ENCODE measurements around the gene IL31RA. TPM values are rescaled to one million over a fixed set of nuclear protein-coding genes. Genes with fewer than 3 reads are reported as not detected.
"Not testable (repeated sequence)": the region's sequence is repeated elsewhere in the genome, so short reads cannot be mapped to it uniquely, and the experiment has no call there.

The IL31RA gene
- polyA plus RNA-seq, 2 donors: 0.01 TPM; not detected in 1

DNA sequence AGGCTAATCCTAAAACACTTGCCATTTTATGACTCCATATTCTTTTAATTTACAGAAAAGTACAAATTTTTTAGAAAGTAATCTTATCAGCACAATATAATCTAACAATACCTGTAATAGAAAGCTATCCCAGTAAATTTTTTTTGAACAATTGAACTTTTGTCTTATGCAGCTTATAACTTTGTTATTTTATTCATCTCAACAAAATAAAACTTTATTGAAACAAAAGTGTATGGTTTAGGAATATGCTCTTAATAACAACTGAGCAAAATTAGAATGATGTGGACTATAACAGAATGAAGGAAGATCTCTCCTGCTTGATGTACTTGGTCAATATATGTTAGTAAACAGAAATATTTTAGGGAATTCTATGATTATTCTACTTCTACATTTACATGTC is 86.4 kb downstream of the IL31RA start:
- not testable (repeated sequence) for H3K9me3 ChIP-seq (ENCODE audit: control insufficient read depth in 2 of 2, insufficient read depth in 1 of 2, low read depth in 1 of 2, low read length in 1 of 2); H3K36me3 ChIP-seq (ENCODE audit: control insufficient read depth in 2 of 2, insufficient read depth in 2 of 2, low read length in 1 of 2); H3K4me1 ChIP-seq (ENCODE audit: control insufficient read depth in 2 of 2, insufficient read depth in 2 of 2, low read length in 1 of 2); H3K4me3 ChIP-seq (ENCODE audit: low read depth in 1 of 2, low read length in 2 of 2); H3K27me3 ChIP-seq (ENCODE audit: control insufficient read depth in 1 of 2, insufficient read depth in 2 of 2, low read length in 2 of 2); H3K27ac ChIP-seq (ENCODE audit: low read depth in 2 of 2, low read length in 1 of 2)

DNA sequence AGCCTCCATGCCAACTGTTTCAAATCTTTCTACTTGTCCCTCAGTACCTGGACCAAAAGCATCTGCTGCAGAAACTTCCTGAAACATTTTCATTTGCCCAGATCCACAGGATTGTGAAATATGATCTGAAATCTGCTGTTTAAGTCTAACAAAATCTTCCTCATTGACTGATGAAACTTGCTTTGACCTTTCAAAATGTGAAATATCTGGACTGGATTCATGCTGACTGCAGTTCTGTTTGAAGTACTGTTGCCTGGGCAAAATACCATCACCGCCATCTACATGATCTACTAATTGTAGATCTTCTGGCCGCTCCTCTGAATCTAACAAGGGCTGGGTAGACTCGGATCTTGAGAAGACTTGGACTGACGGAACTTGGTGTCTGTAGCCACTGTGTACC is 90.0 kb downstream of the IL31RA start:
- H3K9me3 ChIP-seq (ENCODE audit: control insufficient read depth in 2 of 2, insufficient read depth in 1 of 2, low read depth in 1 of 2, low read length in 1 of 2); H3K36me3 ChIP-seq (ENCODE audit: control insufficient read depth in 2 of 2, insufficient read depth in 2 of 2, low read length in 1 of 2); H3K27me3 ChIP-seq (ENCODE audit: control insufficient read depth in 1 of 2, insufficient read depth in 2 of 2, low read length in 2 of 2); H3K27ac ChIP-seq (ENCODE audit: low read depth in 2 of 2, low read length in 1 of 2); H3K4me3 ChIP-seq (ENCODE audit: low read depth in 1 of 2, low read length in 2 of 2); H3K4me1 ChIP-seq (ENCODE audit: control insufficient read depth in 2 of 2, insufficient read depth in 2 of 2, low read length in 1 of 2): not testable (repeated sequence)
- 94% methylated on average over 4 of the region's 4 CpGs for WGBS, 2 donors

DNA sequence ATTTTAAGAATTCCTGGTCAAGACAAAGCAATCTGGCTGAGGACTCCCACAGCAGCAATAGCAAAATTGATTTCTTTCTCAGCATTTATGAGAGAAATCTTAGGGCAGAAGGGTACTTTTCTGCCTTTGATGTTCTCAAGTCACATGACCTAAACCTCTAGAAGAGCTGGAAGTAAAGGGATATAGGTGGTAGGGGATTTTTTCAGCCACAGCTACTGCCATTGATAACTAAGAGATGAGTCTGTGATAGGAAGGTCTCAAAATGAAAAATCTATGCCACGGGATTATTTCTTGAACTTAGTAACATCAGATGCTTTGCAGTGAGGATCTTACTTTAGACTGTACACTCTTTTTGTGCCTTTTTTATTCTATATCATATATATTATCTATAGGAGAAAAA is 108.1 kb downstream of the IL31RA start:
- 77 to 83% methylated on average over 1 of the region's 1 CpG for WGBS, 2 donors
- H3K27ac ChIP-seq (ENCODE audit: low read depth in 2 of 2, low read length in 1 of 2): no peak overlapping the region
- H3K9me3 ChIP-seq (ENCODE audit: control insufficient read depth in 2 of 2, insufficient read depth in 1 of 2, low read depth in 1 of 2, low read length in 1 of 2): no peaks in the 10 kb centered on the region
- no peak overlapping the region for H3K4me3 ChIP-seq (ENCODE audit: low read depth in 1 of 2, low read length in 2 of 2)
- no peaks in the 10 kb centered on the region for H3K27me3 ChIP-seq (ENCODE audit: control insufficient read depth in 1 of 2, insufficient read depth in 2 of 2, low read length in 2 of 2)
- no peaks in the 10 kb centered on the region for H3K4me1 ChIP-seq (ENCODE audit: control insufficient read depth in 2 of 2, insufficient read depth in 2 of 2, low read length in 1 of 2)
- H3K36me3 ChIP-seq (ENCODE audit: control insufficient read depth in 2 of 2, insufficient read depth in 2 of 2, low read length in 1 of 2): peaks cover 4 to 6% of the 10 kb centered on the region in 2 donors

DNA sequence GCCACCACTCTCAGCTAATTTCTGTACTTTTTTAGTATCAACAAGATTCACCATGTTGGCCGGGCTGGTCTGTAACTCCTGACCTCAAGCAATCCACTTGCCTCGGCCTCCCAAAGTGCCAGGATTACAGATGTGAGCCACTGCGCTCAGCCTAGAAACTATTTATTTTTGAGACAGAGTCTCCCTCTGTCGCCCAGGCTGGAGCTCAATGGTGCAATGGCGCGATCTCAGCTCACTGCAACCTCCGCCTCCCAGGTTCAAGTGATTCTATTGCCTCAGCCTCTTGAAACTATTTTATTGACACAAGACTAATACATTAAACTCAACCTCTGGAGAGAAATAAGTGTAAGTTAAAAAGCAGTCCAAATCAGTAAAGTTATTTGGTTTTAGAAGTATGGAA is 109.6 kb downstream of the IL31RA start:
- Histone ChIP-seq H3K36me3 (ENCODE audit: control insufficient read depth in 2 of 2, insufficient read depth in 2 of 2, low read length in 1 of 2) (peaks cover 2 to 4% of the 10 kb centered on the region in 2 donors), H3K4me3 (ENCODE audit: low read depth in 1 of 2, low read length in 2 of 2) (no peak overlapping the region), H3K4me1 (ENCODE audit: control insufficient read depth in 2 of 2, insufficient read depth in 2 of 2, low read length in 1 of 2) (no peaks in the 10 kb centered on the region), H3K9me3 (ENCODE audit: control insufficient read depth in 2 of 2, insufficient read depth in 1 of 2, low read depth in 1 of 2, low read length in 1 of 2) (no peaks in the 10 kb centered on the region), H3K27ac (ENCODE audit: low read depth in 2 of 2, low read length in 1 of 2) (no peak overlapping the region), H3K27me3 (ENCODE audit: control insufficient read depth in 1 of 2, insufficient read depth in 2 of 2, low read length in 2 of 2) (no peaks in the 10 kb centered on the region)
- WGBS, 2 donors: 97 to 99% methylated on average over 7 of the region's 7 CpGs

DNA sequence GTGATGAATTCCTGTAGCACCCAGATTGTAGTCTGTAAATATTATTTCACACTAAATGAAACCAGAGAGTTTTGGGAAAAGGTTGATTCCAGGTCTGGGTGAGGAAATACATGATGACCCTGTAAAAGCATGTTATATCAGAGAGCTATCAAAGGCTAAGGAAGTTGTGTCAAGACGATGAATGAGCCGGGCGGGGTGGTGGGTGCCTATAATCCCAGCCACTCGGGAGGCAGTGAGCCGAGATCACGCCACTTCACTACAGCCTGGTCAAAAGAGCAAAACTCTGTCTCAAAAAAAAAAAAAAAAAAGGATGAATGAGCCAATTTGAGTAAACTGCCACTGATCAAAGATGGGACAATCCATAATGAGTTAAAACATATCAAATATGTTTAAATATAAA is 114.4 kb downstream of the IL31RA start:
- 72 to 78% methylated on average over 6 of the region's 6 CpGs for WGBS, 2 donors
- H3K4me3 ChIP-seq (ENCODE audit: low read depth in 1 of 2, low read length in 2 of 2): no peak overlapping the region
- peaks cover 0 to 9% of the 10 kb centered on the region in 2 donors for H3K36me3 ChIP-seq (ENCODE audit: control insufficient read depth in 2 of 2, insufficient read depth in 2 of 2, low read length in 1 of 2)
- H3K27ac ChIP-seq (ENCODE audit: low read depth in 2 of 2, low read length in 1 of 2): no peak overlapping the region
- no peaks in the 10 kb centered on the region for H3K27me3 ChIP-seq (ENCODE audit: control insufficient read depth in 1 of 2, insufficient read depth in 2 of 2, low read length in 2 of 2)
- H3K4me1 ChIP-seq (ENCODE audit: control insufficient read depth in 2 of 2, insufficient read depth in 2 of 2, low read length in 1 of 2): no peaks in the 10 kb centered on the region
- H3K9me3 ChIP-seq (ENCODE audit: control insufficient read depth in 2 of 2, insufficient read depth in 1 of 2, low read depth in 1 of 2, low read length in 1 of 2): no peaks in the 10 kb centered on the region

DNA sequence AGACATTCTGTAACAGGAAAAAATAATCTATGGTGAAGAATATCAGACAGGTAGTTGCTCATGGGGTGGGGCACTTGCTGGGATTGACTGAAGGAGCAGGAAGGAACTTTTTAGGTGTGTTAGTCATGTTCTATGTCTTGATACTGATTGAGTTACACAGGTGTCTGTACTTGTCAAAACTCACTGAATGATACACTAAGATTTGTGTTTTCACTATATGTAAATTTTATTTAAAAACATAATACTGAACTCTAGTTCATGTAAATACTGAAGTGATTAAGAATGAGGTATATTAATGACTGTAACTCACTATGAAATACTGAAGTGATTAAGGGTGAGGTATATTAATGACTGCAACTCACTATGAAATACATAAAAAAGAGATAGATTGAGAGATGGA is 115.1 kb downstream of the IL31RA start:
- Histone ChIP-seq H3K9me3 (ENCODE audit: control insufficient read depth in 2 of 2, insufficient read depth in 1 of 2, low read depth in 1 of 2, low read length in 1 of 2) (no peaks in the 10 kb centered on the region), H3K4me1 (ENCODE audit: control insufficient read depth in 2 of 2, insufficient read depth in 2 of 2, low read length in 1 of 2) (no peaks in the 10 kb centered on the region), H3K27ac (ENCODE audit: low read depth in 2 of 2, low read length in 1 of 2) (no peak overlapping the region), H3K36me3 (ENCODE audit: control insufficient read depth in 2 of 2, insufficient read depth in 2 of 2, low read length in 1 of 2) (peaks cover 0 to 7% of the 10 kb centered on the region in 2 donors), H3K4me3 (ENCODE audit: low read depth in 1 of 2, low read length in 2 of 2) (no peak overlapping the region), H3K27me3 (ENCODE audit: control insufficient read depth in 1 of 2, insufficient read depth in 2 of 2, low read length in 2 of 2) (no peaks in the 10 kb centered on the region)

DNA sequence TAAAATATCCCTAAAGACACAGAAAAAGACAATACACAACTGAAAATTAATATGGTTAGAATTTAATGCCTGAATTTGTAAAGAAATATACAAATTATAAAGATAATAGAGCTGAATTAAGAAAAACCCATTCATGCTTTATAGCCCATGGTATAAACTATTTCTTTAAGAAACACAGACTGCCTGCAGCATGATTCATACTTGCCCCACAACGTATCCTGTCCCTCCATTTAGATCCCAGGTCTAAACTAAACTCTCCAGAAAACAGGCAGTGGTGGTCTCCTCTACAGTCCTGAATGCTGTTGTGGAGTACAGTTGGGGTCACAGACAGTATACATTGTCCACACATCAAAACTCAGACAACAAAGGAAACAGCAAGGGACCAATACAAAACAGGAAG is 118.8 kb downstream of the IL31RA start:
- 16 to 19% methylated on average over 1 of the region's 1 CpG for WGBS, 2 donors
- Histone ChIP-seq H3K36me3 (ENCODE audit: control insufficient read depth in 2 of 2, insufficient read depth in 2 of 2, low read length in 1 of 2) (peaks cover 0 to 13% of the 10 kb centered on the region in 2 donors), H3K4me1 (ENCODE audit: control insufficient read depth in 2 of 2, insufficient read depth in 2 of 2, low read length in 1 of 2) (no peaks in the 10 kb centered on the region), H3K27ac (ENCODE audit: low read depth in 2 of 2, low read length in 1 of 2) (no peak overlapping the region), H3K27me3 (ENCODE audit: control insufficient read depth in 1 of 2, insufficient read depth in 2 of 2, low read length in 2 of 2) (no peaks in the 10 kb centered on the region), H3K9me3 (ENCODE audit: control insufficient read depth in 2 of 2, insufficient read depth in 1 of 2, low read depth in 1 of 2, low read length in 1 of 2) (no peaks in the 10 kb centered on the region), H3K4me3 (ENCODE audit: low read depth in 1 of 2, low read length in 2 of 2) (no peak overlapping the region)

Other genes starting within 250 kb of the IL31RA start
- 1 to 10 TPM; 6.6 to 6.8 TPM for gene SLC38A9, start 139.0 kb upstream of the IL31RA start, polyA plus RNA-seq
- not detected for gene DDX4, start 113.3 kb upstream of the IL31RA start, polyA plus RNA-seq
- gene IL6ST, start 143.6 kb downstream of the IL31RA start, polyA plus RNA-seq: 10 to 100 TPM; 12.9 to 13.3 TPM